AG04449 (cell line): ENCODE results near the gene SGSM2.

Source experiments
- CTCF ChIA-PET: fragments of 350-600 bp; formaldehyde crosslinking; extraction: SDS; loops from one replicate; lab custom pipeline; 2021; ENCODE audit warnings: antibody characterized with exemption; lab: Yijun Ruan, JAX
- POLR2A ChIA-PET: fragments of 400-600, 350-600 bp; formaldehyde crosslinking; extraction: SDS; loops from one replicate; lab custom pipeline; 2020; ENCODE audit warnings: antibody characterized with exemption, inconsistent platforms; lab: Yijun Ruan, JAX
- DNase-seq: peaks from one replicate; pipeline ENCODE4 v3.0.0-alpha.2; 2010; ENCODE audit warnings: low read depth, low spot score
- H3K4me3 ChIP-seq: 2 replicates; pipeline ENCODE4 v1.5.1; 2011; ENCODE audit warnings: low read depth, mild to moderate bottlenecking, control low read depth, low read length
- TF ChIP-seq, protein P1 (sequence below): IDR thresholded peaks from one replicate; pipeline ENCODE4 v1.5.1; 2011; ENCODE audit warnings: mild to moderate bottlenecking, moderate library complexity, low read length, control low read depth, inconsistent platforms; ENCODE audit not compliant: insufficient read depth; ENCODE audit errors: missing control alignments

The SGSM2 gene

DNA sequence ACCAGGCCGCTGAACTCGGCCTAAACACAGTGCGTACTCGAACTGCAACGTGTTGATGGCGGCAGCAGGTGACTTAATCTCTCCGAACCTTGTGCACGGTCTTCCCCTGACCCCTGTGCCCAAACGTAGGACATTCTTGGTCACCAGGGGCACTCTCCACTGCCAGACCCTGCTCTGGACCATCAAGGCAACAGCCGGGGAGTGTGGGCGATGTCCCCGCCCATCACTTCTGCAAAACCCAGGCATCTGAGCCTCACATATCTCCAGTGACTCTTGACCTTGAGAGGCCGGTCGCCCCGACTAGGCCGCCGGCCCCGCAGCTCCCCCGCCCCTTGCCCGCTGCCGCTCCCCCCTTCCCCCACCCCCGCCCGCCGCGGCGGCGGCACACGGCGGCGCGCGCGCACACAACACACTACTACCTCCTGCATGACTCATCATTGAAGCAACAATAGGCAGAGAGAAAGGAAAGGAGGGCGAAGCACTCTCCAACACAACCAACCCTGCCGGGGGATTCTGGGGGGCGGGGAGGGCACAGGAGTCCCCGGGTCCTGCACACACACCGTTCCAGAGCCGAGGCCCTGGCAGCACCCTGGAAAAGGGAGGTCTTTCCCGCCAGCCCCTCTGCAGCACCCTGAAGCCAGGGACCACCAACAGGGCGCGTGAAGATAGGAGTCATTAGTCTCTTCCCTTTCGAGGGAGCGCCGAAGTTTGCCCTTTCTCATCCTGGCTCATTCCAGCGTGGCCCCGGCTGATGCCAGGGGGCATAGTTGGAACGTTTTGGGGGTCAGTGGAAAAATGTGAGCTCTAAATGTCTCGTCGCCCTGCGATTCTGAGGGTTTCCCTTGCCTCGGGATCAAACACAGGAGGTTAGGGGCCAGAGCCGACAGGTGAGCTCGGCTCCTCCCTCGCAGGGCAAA lies 61.6 kb downstream of the SGSM2 start:
- TF ChIP-seq, protein P1, sequence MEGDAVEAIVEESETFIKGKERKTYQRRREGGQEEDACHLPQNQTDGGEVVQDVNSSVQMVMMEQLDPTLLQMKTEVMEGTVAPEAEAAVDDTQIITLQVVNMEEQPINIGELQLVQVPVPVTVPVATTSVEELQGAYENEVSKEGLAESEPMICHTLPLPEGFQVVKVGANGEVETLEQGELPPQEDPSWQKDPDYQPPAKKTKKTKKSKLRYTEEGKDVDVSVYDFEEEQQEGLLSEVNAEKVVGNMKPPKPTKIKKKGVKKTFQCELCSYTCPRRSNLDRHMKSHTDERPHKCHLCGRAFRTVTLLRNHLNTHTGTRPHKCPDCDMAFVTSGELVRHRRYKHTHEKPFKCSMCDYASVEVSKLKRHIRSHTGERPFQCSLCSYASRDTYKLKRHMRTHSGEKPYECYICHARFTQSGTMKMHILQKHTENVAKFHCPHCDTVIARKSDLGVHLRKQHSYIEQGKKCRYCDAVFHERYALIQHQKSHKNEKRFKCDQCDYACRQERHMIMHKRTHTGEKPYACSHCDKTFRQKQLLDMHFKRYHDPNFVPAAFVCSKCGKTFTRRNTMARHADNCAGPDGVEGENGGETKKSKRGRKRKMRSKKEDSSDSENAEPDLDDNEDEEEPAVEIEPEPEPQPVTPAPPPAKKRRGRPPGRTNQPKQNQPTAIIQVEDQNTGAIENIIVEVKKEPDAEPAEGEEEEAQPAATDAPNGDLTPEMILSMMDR, result no peak
- POLR2A ChIA-PET, result interaction anchor here (0.6 to 1.2 kb wide), 3 partner anchors 12 to 62 kb away, joined by 3 to 4 read pairs (median 3); partner anchors contain the start of gene TSR1
- no peak for DNase-seq
- CTCF ChIA-PET, result interaction anchor here (1.0 to 2.3 kb wide), 7 partner anchors 14 to 38 kb away, joined by 3 to 13 read pairs (median 6); no protein-coding TSS in a partner anchor
- H3K4me3 ChIP-seq, result peak overlapping the region; percentile 69

DNA sequence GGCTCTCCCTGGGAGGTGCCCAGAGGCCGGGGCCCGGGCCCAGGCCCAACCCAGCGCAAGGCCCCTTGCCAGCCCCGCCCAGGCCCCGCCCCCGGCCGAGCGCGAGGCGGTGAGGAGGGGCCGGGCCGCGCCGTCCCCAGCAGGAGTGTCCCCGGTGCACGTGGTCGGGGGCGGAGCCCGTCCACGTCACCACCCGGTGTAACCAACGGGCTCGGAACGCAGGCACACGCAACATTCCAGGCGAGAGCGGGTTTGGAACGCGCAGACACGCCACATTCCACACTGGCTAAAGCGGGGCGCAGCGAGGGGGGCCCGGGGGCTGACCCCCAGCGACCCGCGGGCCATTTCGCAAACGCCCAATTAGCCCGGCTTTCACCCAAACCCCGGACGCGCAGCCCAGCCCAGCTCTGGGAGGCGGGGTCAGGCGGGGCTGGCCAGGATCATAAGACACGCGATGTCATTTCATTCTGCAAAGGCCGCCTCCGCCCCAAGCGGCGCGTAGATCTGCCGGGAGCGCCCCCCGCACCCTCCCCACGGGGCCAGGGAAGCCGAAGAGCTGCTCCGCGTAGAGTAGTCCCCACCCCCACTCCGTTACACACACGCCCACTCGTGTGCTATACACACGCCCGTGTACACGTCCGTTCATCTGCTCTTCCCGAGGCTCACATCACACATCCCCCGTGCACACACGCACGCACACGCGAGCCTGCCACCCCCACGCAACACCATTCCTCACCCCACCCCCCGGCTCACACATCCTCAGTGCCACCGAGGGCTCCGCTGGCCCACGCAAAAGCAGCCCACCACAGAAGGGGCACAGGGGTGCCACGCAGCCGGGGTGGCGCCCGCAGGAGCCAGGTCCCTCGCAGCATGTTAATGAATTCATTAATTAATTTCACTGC lies 62.5 kb downstream of the SGSM2 start:
- POLR2A ChIA-PET, result interaction anchor here (0.6 to 1.2 kb wide), 3 partner anchors 11 to 63 kb away, joined by 3 to 4 read pairs (median 3); partner anchors contain the start of gene TSR1
- peak overlapping the region; percentile 99 for H3K4me3 ChIP-seq
- DNase-seq, result no peak
- TF ChIP-seq, protein P1, result no peak
- CTCF ChIA-PET, result interaction anchor here (1.1 to 2.3 kb wide), 3 partner anchors 13 to 17 kb away, joined by 3 to 13 read pairs (median 6); no protein-coding TSS in a partner anchor

DNA sequence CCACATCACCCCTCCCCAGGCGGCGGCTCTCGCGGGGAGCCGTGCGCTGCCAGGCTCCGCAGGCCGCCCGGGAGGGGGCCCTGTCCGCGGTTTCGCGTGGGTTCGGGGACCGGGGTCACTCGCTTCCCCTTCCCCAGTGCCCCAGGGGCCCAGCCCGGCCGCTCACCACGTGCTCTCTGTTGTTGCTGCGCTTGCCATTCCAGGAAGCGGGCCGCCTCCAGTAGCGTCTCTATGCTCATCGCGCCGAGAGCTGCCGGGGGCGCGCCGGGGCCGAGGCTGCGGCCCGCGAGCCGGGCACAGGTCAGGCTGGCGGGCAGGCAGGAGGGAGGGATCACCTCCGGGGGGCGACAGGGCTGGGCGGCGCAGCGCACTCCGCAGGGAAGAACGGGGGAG lies 63.2 kb downstream of the SGSM2 start:
- ChIA-PET CTCF (interaction anchor here (2.3 kb wide), 1 partner anchor 18 kb away, joined by 13 read pairs; no protein-coding TSS in a partner anchor), POLR2A (no interaction called here)
- TF ChIP-seq, protein P1, result no peak
- DNase-seq, result no peak
- peak overlapping the region; percentile 99 for H3K4me3 ChIP-seq

- CTCF ChIA-PET, result interaction anchor here (1.1 to 7.3 kb wide), 5 partner anchors 9 to 30 kb away, joined by 4 to 104 read pairs (median 5); no protein-coding TSS in a partner anchor
- H3K4me3 ChIP-seq, result peak within 1 kb of the TSS; percentile 99
- no peak for DNase-seq
- TF ChIP-seq, protein P1, result no peak
- POLR2A ChIA-PET, result interaction anchor here (1.0 to 1.2 kb wide), 3 partner anchors 8 to 97 kb away, joined by 3 to 12 read pairs (median 6); partner anchors contain the start of genes SMG6 and SRR
Measured at GRCh38 chr17:2400877-2401425, 63.6 kb downstream of the SGSM2 start, which contains the start of gene MNT. TSS of gene MNT (minus strand) at chr17:2401060. CDS start at chr17:2400712, 348 bp downstream.

GRCh38 chr17:2401426-2402221 lies 64.3 kb downstream of the SGSM2 start:
- CTCF ChIA-PET, result interaction anchor here (1.0 to 7.3 kb wide), 5 partner anchors 10 to 31 kb away, joined by 4 to 104 read pairs (median 4); no protein-coding TSS in a partner anchor
- TF ChIP-seq, protein P1, result no peak
- peak; percentile 97 for DNase-seq
- peak overlapping the region; percentile 67 for H3K4me3 ChIP-seq
- POLR2A ChIA-PET, result interaction anchor here (1.0 to 1.2 kb wide), 3 partner anchors 9 to 98 kb away, joined by 3 to 12 read pairs (median 6); partner anchors contain the start of genes SMG6 and SRR
